ENCODE data around the gene LIFR. TPM values are rescaled to one million over a fixed set of nuclear protein-coding genes. Genes with fewer than 3 reads are reported as not detected.

Gene LIFR
- total RNA-seq, 6 experiments from 2014 or later, result 4.7 to 7.1 (median 5.4) TPM

DNA sequence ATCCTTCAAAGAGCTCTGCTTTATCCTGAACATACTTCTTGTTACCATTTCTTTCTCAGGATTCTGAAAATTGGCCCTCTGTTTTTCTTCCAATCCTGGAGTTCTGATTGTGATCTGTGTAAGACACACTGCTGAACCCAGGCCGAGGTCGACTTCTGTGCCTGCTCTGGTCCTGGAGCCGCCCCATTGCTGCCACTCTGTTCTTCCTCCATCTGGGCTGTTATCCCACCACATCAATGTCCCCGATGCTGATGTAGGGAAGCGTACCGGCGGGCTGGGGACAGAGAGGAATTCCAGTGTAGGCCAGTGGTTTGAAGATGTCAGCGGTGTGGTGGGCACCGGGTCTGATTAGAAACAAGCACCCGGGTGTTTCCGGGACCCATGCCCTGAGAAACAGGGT lies 102.5 kb downstream of the LIFR start:
- no peak overlapping the region for H3K4me3 Mint-ChIP-seq
- TF ChIP-seq CTCF (IDR thresholded peaks at IDR 0.05), result no peak
- no peaks in the 10 kb centered on the region for H3K9me3 Mint-ChIP-seq
- peaks cover 4% of the 10 kb centered on the region; the same call in 1 of the 2 replicates for H3K36me3 Mint-ChIP-seq (ENCODE audit: low read depth)
- H3K27me3 Mint-ChIP-seq (ENCODE audit: insufficient read depth), result peaks cover 17% of the 10 kb centered on the region
- H3K4me1 Mint-ChIP-seq (ENCODE audit: low read depth), result peaks cover 14% of the 10 kb centered on the region
- no peak overlapping the region for H3K27ac Mint-ChIP-seq
- no peak for DNase-seq

DNA sequence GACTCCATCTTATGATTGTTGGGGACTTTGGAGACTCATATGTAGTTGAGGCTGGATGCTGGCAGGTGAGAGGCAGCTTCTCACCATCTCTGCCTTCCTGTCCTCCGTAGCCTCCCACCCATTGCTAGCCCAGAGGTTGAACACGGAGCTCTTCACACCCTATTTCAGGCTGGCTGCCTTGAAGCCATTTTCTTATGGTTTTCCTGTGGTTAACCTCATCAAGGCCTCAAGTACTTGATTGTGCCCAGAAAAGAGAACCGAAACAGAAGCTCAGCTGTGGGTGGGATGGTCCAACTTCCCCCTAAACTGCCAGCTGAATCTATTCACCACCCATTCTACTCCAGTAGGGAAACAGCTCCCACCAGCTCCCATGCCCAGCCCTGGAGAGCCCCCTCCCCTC lies 102.9 kb downstream of the LIFR start:
- Mint-ChIP-seq H3K4me1 (ENCODE audit: low read depth) (peaks cover 14% of the 10 kb centered on the region), H3K36me3 (ENCODE audit: low read depth) (peaks cover 4% of the 10 kb centered on the region; the same call in 1 of the 2 replicates), H3K27ac (no peak overlapping the region), H3K9me3 (no peaks in the 10 kb centered on the region), H3K4me3 (no peak overlapping the region), H3K27me3 (ENCODE audit: insufficient read depth) (peaks cover 20% of the 10 kb centered on the region)
- no peak for DNase-seq
- no peak for TF ChIP-seq CTCF (IDR thresholded peaks at IDR 0.05)

DNA sequence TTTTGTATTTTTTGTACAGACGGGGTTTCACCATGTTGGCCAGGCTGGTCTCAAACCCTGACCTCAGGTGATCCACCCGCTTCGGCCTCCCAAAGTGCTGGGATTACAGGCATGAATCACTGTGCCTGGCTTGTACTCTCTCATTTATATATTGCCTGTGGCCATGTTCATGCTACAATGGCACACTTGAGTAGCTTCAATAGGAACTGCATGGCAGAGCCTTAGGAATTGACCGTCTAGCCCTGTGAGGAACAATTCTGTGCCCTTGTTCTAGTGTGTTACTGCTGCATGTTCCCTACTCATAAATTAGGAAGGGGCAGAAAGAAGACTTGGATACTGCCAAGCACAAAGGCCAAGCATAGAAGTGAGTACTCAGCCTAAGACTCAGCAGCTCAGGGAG lies 104.2 kb downstream of the LIFR start:
- Mint-ChIP-seq H3K27ac (no peak overlapping the region), H3K27me3 (ENCODE audit: insufficient read depth) (peaks cover 17% of the 10 kb centered on the region), H3K4me1 (ENCODE audit: low read depth) (peaks cover 9% of the 10 kb centered on the region), H3K4me3 (no peak overlapping the region), H3K36me3 (ENCODE audit: low read depth) (peaks cover 4% of the 10 kb centered on the region; the same call in 1 of the 2 replicates), H3K9me3 (no peaks in the 10 kb centered on the region)
- no peak for DNase-seq
- TF ChIP-seq CTCF (IDR thresholded peaks at IDR 0.05), result no peak

GRCh38 chr5:38451074-38451725 lies 105.2 kb downstream of the LIFR start:
- H3K36me3 Mint-ChIP-seq (ENCODE audit: low read depth), result peaks cover 4% of the 10 kb centered on the region; the same call in 1 of the 2 replicates
- peaks cover 20% of the 10 kb centered on the region for H3K27me3 Mint-ChIP-seq (ENCODE audit: insufficient read depth)
- no peak overlapping the region for H3K4me3 Mint-ChIP-seq
- TF ChIP-seq CTCF (IDR thresholded peaks at IDR 0.05), result no peak
- H3K9me3 Mint-ChIP-seq, result no peaks in the 10 kb centered on the region
- peaks cover 5% of the 10 kb centered on the region; the same call in 1 of the 2 replicates for H3K4me1 Mint-ChIP-seq (ENCODE audit: low read depth)
- H3K27ac Mint-ChIP-seq, result no peak overlapping the region
- DNase-seq, result no peak

GRCh38 chr5:38450627-38451026 lies 105.8 kb downstream of the LIFR start:
- H3K4me1 Mint-ChIP-seq (ENCODE audit: low read depth), result peaks cover 5% of the 10 kb centered on the region; the same call in 1 of the 2 replicates
- peaks cover 21% of the 10 kb centered on the region for H3K27me3 Mint-ChIP-seq (ENCODE audit: insufficient read depth)
- no peak for DNase-seq
- H3K36me3 Mint-ChIP-seq (ENCODE audit: low read depth), result peaks cover 4% of the 10 kb centered on the region; the same call in 1 of the 2 replicates
- H3K9me3 Mint-ChIP-seq, result no peaks in the 10 kb centered on the region
- no peak overlapping the region for H3K27ac Mint-ChIP-seq
- H3K4me3 Mint-ChIP-seq, result no peak overlapping the region
- no peak for TF ChIP-seq CTCF (IDR thresholded peaks at IDR 0.05)
